NCI-H128 (cell line): ENCODE data around the gene BLTP3B.

ENCODE experiments used
- DNase-seq: peaks from one replicate; lab custom pipeline; 2025; ENCODE audit not compliant: unreplicated experiment; lab: John Stamatoyannopoulos, UW

BLTP3B gene

GRCh38 chr12:100123316-100124095 lies 19.2 kb downstream of the BLTP3B start:
- DNase-seq: no peak

DNA sequence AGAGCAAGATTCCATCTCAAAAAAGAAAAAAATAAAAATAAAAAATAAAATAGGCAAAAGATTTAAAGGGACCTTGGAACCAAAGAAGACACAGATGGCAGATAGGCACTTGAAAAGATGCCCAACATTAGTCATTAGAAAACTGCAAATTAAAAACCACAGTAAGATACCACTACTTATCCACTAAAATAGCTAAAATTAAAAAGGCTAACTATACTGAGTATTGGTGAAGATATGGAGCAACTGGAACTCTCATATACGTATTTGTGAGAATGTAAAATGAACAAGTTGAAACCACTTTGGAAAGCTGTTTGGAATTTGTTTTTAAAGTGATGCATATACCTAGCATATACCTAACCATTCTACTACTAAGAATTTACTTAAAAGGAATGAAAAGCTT lies 22.3 kb downstream of the BLTP3B start:
- DNase-seq: no peak

- no peak for DNase-seq
These were observed 27.4 kb downstream of the BLTP3B start for GRCh38 chr12:100115291-100115690.

- DNase-seq: no peak
These were observed 28.1 kb downstream of the BLTP3B start for GRCh38 chr12:100114574-100114973.

DNA sequence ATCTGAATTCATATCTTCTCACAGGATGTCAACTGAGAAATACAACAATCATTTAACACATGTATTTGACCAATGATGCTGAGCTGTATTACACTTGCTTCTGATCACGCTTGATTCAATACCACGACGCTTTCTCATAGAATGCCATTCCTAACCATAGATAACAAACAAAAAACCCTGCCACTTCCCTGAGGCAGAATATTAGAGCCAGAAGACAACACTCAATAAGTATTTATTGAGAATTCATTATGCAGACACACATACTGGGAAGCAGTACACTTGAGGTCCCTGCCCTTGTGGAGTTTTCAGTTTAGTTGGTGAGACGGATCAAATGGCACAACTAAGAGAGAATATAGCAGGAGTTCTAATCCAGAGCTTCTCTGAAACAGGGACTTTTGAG lies 32.4 kb downstream of the BLTP3B start:
- no peak for DNase-seq

- DNase-seq: no peak
These were observed 35.8 kb downstream of the BLTP3B start for GRCh38 chr12:100106861-100107260.

GRCh38 chr12:100105661-100106060 lies 37.0 kb downstream of the BLTP3B start:
- DNase-seq: no peak

DNA sequence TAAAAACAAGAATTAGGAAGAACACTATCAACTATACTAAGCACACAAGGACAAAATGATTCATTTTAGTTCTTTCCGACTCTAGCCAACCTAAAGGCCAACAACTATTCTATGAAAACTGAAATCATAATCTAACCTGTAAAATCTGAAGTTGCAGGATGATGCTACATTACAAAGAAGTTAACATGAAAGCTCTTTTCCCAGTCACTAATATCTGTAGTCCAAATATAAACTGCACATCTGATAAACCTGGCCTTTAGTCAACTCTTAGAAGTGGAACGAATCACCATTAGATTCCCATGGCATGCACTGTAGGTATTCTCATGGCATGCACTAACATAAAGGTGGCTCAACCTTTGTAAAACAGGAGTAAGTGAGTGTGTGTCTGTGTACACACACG lies 41.7 kb downstream of the BLTP3B start:
- DNase-seq: no peak
